Right lobe of liver (tissue), 4 donors: ENCODE results near the gene PSMD2.

Source experiments
- CTCF ChIP-seq, 4 donors: fragments of 200-600 bp in 3 of 4; fragments of 450-650 bp in 1 of 4; IDR thresholded peaks; one replicate each; pipeline versions ENCODE4 v1.5.1 to v1.8.0; 2016 to 2022; ENCODE audit warnings: antibody characterized with exemption in 4 of 4, mild to moderate bottlenecking in 2 of 4
- POLR2A ChIP-seq: fragments of 450-650 bp; IDR thresholded peaks from one replicate; pipeline ENCODE4 v1.6.1; 2017; ENCODE audit warnings: antibody characterized with exemption, mild to moderate bottlenecking
- donor health status: DM: no; HTN: no; CAD: no.
- donor health status: DM: no; HTN: no; CAD: no.
- donor health status: DM: no; HTN: yes; CAD: no.

GRCh38 chr3:184295771-184296170 lies 3.3 kb upstream of the PSMD2 start:
- no peak for TF ChIP-seq CTCF (IDR thresholded peaks at IDR 0.05)
- no peak for TF ChIP-seq POLR2A
